VCaP (cell line): Measurements from ENCODE around the gene KIF5A.
"Not testable (repeated sequence)": the region's sequence is repeated elsewhere in the genome, so short reads cannot be mapped to it uniquely, and the experiment has no call there.

ENCODE experiments used
- H3K27ac ChIP-seq: fragments of 450-650 bp; 2 replicates; pipeline ENCODE4 v1.5.1; 2017
- CTCF ChIP-seq: fragments of 450-650 bp; conservative IDR thresholded peaks from 2 replicates; pipeline ENCODE4 v1.5.1; 2017; ENCODE audit warnings: mild to moderate bottlenecking, moderate library complexity

Gene KIF5A

DNA sequence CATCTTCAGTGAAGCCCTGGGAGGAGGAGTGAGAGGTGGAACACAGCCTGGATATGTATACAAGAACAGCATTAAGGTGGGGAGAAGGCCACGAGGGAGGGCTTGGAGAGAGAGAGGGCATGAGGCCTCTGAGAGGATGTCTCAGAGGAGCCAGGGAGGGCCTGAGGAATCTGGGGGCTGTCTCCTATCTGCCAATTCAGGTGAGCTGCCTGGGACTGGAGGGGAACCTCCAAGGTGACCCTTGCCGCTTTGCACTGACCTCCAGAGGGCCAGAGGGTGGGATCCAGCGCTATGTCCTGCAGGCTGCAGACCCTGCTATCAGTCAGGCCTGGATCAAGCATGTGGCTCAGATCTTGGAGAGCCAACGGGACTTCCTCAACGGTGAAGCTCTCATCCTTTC is 65.8 kb downstream of the KIF5A start:
- no peak overlapping the region for H3K27ac ChIP-seq
- TF ChIP-seq CTCF: no peak

- no peak for TF ChIP-seq CTCF
- H3K27ac ChIP-seq: no peak overlapping the region
Measured at GRCh38 chr12:57616383-57617101, 66.7 kb downstream of the KIF5A start.

DNA sequence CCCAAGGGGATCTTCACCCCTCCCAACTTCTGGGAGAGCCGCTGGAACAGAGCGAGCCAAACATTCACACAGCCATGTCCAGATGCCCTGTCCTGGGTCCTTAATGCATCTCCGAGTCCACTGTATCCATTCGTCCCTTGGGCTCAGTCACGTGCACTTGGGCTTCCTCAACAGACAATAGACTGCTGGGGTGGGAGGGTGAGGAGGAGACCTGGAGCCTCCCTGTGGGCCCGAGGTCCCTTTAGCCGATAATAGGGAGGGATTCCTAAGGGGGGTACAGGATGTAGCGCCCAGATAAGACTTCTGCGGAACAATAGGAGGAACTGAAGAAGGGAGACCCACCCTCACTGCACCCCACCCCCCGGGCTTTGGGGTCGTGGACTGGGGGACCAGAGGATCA is 68.1 kb downstream of the KIF5A start:
- no peak overlapping the region for H3K27ac ChIP-seq
- TF ChIP-seq CTCF: no peak

DNA sequence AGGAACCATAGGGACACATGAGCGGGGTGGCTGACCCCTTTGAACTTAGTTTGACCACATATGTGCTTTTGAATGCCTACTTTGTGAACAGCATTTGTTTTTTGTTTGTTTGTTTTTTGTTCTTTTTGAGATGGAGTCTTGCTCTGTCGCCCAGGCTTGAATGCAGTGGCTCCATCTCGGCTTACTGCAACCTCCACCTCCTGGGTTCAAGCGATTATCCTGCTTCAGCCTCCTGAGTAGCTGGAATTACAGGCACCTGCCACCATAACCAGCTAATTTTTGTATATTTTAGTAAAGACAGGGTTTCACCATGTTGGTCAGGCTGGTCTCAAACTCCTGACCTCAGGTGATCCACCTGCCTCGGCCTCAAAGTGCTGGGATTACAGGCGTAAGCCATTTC is 68.6 kb downstream of the KIF5A start:
- H3K27ac ChIP-seq: not testable (repeated sequence)

DNA sequence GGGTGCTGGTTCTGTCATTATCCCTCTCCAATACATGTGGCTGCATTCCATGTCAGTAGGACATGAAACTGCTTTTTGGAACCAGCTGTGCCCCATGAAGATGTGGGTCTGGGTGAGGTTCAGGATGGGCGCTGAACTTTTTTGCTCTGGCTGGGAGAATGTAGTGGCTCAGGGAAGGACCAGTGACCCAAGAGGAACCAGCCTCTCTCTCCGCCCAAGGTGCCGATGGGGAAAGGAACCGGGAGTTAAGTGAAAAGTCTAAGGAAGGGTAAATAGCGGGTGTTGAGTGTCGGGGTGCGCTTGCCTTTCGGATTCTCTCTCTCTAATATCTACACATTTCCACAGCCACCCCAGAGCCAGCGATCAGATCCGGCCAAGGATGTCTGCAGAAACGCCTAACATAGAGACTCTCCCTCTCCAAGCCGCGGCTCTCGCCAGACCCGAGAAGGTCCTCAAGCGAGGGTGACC is 69.2 kb downstream of the KIF5A start:
- TF ChIP-seq CTCF: no peak
- no peak overlapping the region for H3K27ac ChIP-seq

GRCh38 chr12:57619434-57620244 is 69.8 kb downstream of the KIF5A start:
- H3K27ac ChIP-seq: no peak overlapping the region
- no peak for TF ChIP-seq CTCF

- no peak for TF ChIP-seq CTCF
Measured at GRCh38 chr12:57620245-57620935, 70.5 kb downstream of the KIF5A start.

More at GRCh38 chr12:57620245-57620935, 70.5 kb downstream of the KIF5A start:
- H3K27ac ChIP-seq: no peak overlapping the region
